GM08714 (cell line): Measurements from ENCODE around the gene KRT6C.

Experiments
- H3K4me3 ChIP-seq: fragments of 200-500 bp; sonication (Bioruptor generic); 2 replicates; pipeline ENCODE4 v1.5.1; 2014; ENCODE audit warnings: mild to moderate bottlenecking, low read length, inconsistent platforms
- ZNF274 ChIP-seq: IDR thresholded peaks from 2 replicates; pipeline ENCODE4 v1.6.1; 2012; ENCODE audit warnings: mild to moderate bottlenecking, low read depth, low read length

KRT6C gene

DNA sequence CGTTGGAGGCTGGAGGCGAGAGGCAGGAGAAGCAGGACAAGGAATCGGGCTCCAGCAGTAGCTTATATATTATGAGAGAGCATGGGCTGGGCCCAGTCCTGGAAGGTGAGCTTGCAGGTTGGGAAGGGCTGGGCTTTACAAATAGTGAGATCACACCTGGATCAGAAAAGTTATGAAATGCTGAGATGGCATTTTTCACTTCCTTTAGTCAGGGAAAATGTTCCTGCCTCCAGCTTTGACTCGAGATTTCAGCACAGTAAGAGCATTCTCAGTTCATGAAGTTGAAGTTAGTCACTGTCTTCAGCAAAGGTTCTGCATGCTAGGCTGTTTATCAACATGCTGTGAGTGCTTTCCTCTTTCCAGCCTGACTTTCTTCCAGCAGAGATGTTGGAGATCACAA lies at the start of gene KRT6C:
KRT6C (minus strand) TSS at position 38 of the 400 bp plus-strand sequence. CDS start 68 bp downstream, outside the sequence.
- TF ChIP-seq ZNF274, result no peak
- no peak within 1 kb of the TSS for H3K4me3 ChIP-seq

GRCh38 chr12:52522346-52523011 lies 48.9 kb upstream of the KRT6C start:
- no peak overlapping the region for H3K4me3 ChIP-seq
- TF ChIP-seq ZNF274, result no peak

DNA sequence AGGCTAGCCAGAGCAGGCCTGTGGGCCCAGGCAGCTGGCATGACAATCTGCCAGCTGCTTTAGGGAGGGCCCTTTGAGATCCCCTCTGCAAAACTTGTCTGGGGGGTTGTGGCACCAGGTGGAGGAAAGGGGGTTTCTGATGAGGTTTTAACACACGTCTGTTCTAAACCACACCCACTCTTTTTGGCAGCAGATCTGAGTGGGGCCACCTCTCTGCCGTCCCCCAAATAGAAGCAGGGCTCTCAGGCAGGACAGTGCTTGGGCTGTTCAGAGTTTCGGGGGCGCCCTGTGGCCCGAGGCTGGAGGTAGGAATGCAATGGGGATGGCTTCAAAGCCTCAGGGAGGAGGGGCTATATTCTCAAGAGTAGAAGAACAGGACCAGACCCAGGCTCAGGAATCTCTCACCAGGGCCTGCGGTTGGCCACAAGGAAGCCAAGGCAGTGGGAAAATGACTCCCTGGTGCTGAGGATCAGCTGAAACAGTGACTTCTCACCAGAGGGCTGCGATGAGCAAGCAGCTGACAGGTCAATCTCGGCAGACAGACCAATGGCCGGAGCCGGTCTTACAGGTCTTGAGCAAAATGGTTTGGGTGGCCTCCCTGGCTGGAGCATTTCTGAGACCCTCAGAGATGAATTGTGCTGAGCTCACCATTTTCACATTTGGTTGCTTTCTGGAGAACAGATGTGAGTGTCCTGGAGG lies 48.1 kb upstream of the KRT6C start:
- TF ChIP-seq ZNF274, result no peak
- H3K4me3 ChIP-seq, result no peak overlapping the region

GRCh38 chr12:52521175-52521567 lies 47.6 kb upstream of the KRT6C start:
- H3K4me3 ChIP-seq, result no peak overlapping the region
- TF ChIP-seq ZNF274, result no peak

DNA sequence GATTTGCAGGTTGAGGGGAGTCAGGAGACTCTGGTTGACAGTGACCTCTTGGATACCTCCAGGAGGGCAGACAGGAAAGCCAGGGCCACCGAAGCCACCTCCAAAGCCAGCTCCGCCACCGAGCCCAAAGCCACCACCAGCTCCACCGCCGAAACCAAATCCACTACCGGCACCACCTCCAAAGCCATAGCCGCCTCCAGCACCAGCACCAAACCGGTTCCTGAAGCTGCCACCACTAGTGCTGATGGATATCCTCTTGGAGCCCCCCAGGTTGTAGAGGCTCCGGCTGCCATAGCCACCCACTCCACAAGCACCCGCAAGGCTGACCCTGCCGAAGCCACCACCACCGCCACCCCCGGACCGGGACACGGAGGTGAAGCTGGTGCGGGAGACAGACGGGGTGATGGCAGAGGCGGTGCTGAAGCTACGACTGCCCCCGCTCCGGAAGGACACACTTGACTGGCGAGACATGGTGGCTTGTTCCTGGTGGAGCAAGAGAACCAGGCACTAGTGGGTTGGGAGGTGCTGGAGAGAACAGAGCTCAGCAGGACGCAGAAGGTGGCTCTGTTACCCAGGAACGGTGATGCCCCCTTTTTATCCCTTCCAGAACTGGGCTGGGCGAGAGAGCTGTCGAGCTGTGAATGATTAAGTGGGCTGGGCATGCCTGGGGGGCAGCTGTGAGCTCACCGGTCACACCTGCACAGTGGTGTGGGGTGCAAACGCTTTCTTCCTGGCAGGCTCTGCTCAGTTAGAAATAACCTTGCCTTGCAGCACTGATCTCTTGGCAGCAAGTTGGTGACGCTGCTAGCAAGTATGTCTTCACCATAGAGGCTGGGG lies 46.4 kb upstream of the KRT6C start, which contains the start of gene KRT5:
KRT5 (minus strand) TSS at position 569 of the 837 bp plus-strand sequence; CDS start at position 471, 98 bp downstream.
- H3K4me3 ChIP-seq, result no peak within 1 kb of the TSS
- no peak for TF ChIP-seq ZNF274

- no peak overlapping the region for H3K4me3 ChIP-seq
- no peak for TF ChIP-seq ZNF274
Measured at GRCh38 chr12:52519387-52519703, 45.7 kb upstream of the KRT6C start.

GRCh38 chr12:52518574-52519386 lies 45.2 kb upstream of the KRT6C start:
- H3K4me3 ChIP-seq, result no peak overlapping the region
- no peak for TF ChIP-seq ZNF274

- TF ChIP-seq ZNF274, result no peak
Measured at GRCh38 chr12:52517888-52518287, 44.3 kb upstream of the KRT6C start.

DNA sequence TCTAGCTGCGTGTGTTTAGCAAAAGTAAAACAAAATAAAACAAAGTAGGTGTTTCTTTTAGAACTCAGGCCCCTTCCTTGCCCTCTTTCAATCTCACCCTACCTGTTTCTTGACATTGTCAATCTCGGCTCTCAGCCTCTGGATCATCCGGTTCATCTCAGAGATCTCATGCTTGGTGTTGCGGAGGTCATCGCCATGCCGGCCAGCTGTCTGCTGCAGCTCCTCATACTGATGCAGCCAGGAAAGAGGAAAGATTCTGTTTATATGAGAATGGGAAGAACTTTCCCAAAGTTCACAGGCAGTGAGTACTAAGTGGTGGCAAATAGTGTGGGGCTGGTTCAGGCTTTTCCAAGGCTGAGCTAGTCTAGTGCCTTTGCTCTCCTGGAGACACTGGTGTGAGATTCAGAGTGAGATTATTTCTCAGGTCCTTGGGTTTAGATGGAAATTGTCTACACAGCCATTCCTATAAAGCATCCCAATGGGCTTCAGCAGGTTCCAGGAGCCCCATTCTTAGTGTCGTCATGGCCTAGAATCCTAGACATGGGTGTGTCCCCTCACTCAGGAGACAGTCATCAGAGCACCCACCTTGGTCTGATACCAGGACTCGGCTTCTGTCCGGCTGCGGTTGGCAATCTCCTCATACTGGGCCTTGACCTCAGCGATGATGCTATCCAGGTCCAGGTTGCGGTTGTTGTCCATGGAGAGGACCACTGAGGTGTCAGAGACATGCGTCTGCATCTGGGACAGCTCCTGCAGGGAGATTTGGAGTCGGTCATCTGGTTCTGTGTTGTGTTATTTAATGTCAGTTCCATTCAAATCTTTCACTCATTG lies 43.6 kb upstream of the KRT6C start:
- TF ChIP-seq ZNF274, result no peak
- no peak overlapping the region for H3K4me3 ChIP-seq

More at GRCh38 chr12:52517888-52518287, 44.3 kb upstream of the KRT6C start:
- no peak overlapping the region for H3K4me3 ChIP-seq

- no peak for TF ChIP-seq ZNF274
- H3K4me3 ChIP-seq, result no peak overlapping the region
Measured at GRCh38 chr12:52515927-52516831, 42.6 kb upstream of the KRT6C start.

GRCh38 chr12:52515319-52515646 lies 41.7 kb upstream of the KRT6C start:
- no peak for TF ChIP-seq ZNF274
- no peak overlapping the region for H3K4me3 ChIP-seq

DNA sequence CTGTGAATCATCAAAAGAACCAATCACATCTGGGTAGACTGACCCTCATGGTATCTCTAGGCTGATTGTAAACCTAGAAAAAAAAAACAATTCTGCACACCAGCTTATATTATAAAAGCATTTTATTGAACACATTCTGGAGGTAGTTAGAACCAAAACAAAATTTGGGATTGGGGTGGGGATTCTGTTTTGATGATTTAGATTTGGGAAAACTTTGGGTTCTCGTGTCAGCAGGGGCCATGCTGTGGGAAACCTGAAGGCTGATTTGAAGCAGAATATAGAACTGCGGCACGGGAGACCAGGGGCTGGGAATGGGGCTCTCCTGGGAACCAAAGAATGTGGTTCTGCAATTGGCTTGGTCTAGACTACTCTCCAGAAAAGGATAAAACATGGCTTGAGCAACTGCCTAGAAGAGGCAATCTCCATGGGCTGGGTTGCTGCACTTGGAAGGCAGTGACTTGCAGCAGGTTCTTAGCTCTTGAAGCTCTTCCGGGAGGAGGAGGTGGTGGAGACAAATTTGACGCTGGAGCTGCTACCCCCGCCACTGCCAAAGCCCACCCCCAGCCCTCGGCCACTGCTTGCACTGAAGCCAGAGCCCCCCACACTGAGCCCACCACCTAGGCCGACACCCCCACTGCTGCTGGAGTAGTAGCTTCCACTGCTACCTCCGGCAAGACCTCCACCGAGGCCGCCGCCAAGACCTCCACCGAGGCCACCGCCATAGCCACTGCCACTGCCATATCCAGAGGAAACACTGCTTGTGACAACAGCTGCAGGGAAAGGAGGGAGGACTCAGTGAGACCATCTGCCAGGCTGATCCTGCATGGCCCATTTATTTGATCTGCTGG lies 41.1 kb upstream of the KRT6C start:
- no peak overlapping the region for H3K4me3 ChIP-seq
- TF ChIP-seq ZNF274, result no peak
